Choroid plexus epithelial cell (primary cell): ENCODE results near the gene TRIM9.

Experiments used
- DNase-seq: peaks from one replicate; pipeline ENCODE4 v3.0.0-alpha.2; 2010; ENCODE audit warnings: low read depth
- H3K4me3 ChIP-seq: 2 replicates; pipeline ENCODE4 v1.5.1; 2011; ENCODE audit warnings: low read depth, mild to moderate bottlenecking, control low read depth, low read length, moderate library complexity
- TF ChIP-seq, protein P1 (sequence below): conservative IDR thresholded peaks from 2 replicates; pipeline ENCODE4 v1.5.1; 2011; ENCODE audit warnings: low read depth, mild to moderate bottlenecking, control low read depth, inconsistent platforms, low read length, moderate library complexity

Gene TRIM9

DNA sequence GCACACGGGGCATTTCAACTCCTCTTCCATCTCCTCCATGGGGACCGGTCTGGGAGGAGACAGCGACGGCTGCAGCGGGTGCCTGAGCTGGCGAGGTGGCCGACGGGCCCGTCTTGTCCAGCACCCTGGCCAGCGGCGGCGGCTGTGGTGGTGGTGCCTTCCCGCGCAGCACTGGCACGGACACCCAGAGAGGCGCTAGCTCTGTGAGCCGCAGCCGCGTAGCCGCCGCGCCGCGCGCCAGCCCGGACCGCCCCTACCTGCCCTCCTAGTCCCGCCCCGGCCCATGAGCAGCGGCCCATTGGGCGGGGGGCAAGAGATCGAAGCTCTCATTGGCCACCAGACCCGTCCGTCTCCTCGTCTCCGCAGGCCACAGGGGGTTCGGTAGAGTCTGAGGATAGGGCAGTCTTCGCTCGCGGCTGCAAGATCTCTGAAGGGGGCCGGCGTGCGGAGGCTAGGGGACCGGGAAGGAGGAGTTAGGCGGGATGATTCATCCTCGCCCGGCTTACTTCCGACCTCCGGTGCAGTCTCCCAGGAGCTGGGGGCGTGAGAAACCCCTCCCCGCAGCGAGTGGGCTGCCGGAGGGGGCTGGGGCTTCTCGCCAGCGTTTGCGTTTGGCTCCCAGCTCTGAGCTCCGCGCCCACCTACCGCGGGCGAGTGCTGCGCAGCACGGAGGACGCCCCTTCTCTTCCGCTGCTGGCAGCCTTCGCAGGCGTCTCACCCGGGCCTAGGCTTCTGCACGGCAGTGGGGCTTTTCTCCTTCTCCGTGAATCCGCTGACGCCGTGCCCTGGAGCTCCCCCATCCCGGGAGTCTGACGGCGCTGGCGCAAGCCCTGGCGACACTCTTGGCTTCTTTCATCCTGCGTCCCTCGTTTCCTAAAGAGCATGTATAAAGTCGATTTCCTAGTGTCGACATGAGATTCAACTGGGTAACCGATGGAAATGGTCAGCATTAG lies at the start of gene TRIM9:
TRIM9 (minus strand) TSS at position 205 of the 953 bp plus-strand sequence; CDS start at position 39, 166 bp downstream.
- peak; percentile 99 for DNase-seq
- TF ChIP-seq, protein P1, sequence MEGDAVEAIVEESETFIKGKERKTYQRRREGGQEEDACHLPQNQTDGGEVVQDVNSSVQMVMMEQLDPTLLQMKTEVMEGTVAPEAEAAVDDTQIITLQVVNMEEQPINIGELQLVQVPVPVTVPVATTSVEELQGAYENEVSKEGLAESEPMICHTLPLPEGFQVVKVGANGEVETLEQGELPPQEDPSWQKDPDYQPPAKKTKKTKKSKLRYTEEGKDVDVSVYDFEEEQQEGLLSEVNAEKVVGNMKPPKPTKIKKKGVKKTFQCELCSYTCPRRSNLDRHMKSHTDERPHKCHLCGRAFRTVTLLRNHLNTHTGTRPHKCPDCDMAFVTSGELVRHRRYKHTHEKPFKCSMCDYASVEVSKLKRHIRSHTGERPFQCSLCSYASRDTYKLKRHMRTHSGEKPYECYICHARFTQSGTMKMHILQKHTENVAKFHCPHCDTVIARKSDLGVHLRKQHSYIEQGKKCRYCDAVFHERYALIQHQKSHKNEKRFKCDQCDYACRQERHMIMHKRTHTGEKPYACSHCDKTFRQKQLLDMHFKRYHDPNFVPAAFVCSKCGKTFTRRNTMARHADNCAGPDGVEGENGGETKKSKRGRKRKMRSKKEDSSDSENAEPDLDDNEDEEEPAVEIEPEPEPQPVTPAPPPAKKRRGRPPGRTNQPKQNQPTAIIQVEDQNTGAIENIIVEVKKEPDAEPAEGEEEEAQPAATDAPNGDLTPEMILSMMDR = no peak
- H3K4me3 ChIP-seq = peak within 1 kb of the TSS; percentile 66

DNA sequence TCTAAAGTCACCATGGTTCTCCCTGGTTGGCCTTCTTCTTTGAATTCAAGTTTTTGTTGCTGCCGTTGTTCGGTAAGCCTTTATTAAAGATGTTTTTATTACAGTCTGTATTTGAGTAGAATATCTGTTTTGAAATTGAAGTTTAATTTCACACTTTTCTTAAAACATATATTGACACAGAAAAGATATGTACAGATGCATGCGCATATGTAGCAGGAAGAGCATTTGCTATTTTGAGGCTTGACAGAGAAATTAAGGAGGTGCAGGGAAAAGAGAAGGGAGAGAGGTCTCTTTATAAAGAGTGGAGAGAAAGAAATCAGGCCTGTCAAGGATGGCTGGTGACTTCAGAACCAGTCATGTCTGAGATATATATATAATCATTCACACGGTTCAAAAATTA lies 46.0 kb upstream of the TRIM9 start:
- no peak overlapping the region for H3K4me3 ChIP-seq
- no peak for DNase-seq
- TF ChIP-seq, protein P1 = no peak

GRCh38 chr14:51140338-51140737 lies 45.4 kb upstream of the TRIM9 start:
- DNase-seq = no peak
- no peak overlapping the region for H3K4me3 ChIP-seq
- TF ChIP-seq, protein P1 = no peak

DNA sequence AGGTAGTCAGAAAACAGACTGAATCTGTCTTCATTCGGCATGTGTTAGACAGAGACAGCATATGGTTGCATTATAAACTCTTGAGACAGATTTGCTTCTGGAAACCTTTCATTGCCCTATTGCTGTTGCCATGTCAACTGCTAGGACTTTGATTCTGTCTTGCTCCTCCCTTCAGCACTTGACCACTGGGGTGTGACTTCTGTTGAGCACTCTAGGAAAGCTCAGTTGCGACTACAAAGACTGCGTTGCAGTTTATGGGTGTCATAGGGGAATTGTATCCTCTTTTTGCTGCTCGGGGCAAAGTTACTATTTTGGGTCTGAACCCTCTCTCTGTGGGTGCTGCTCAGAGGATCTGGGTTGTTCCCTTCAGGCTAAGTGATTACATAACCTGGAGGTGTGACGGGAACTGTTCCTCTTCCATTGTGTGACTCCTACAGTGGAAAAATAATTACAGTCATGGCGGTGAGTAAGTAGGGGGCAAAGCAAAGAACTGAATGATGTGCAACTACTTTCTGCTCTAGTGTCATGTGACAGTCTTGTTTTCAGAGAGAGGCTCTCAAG lies 44.3 kb upstream of the TRIM9 start:
- H3K4me3 ChIP-seq = no peak overlapping the region
- DNase-seq = peak; percentile 53
- TF ChIP-seq, protein P1 = no peak

DNA sequence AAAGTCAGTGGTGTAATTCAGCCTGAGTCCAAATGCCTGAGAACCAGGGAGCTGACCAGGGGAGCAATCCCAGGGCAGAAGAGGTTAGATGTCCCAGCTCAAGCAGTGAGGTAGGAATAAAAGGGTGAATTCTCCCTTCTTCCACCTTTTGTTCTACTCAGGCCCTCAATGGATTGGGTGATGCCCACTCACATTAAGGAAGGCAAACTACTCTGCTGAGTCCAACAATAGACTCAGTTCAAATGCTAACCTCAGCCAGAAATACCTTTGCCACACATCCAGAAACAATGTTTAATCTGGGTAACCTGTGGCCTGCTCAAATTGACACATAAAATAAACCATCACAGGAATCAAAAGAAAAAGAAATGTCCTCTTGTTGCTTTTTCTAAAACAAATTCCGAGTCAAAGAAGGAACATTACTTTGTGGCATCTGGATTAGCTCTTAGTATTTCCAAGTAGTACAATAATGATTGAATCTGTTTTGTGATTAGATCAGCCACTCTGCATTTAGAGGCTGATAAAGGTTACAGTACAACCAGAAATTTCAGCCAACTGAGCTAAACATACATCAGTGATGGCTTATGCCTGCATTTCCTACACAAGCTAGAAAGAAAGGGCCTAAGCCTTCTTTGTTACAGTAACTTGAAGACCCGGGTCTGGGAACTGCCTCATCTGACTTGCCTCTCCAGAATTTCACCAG lies 43.6 kb upstream of the TRIM9 start:
- TF ChIP-seq, protein P1 = no peak

DNA sequence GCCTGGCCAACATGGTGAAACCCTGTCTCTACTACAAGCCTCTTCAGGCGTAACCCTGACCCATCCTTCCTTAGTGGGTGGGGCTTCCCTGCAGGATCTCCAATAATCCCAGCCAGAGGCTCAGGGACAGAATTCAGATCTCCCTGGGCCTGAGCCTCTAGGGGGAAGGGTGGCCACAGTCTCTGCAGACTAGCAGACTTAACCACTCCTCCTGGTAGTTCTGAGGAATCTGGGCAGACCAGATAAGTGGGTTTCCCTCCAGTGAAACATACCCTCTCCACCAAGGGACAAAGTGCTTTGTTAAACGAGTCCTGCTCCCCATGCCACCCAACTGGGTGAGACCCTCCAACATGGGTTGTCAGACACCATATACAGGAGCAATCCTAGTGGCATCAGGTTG lies 36.6 kb upstream of the TRIM9 start:
- H3K4me3 ChIP-seq = no peak overlapping the region
- TF ChIP-seq, protein P1 = no peak
- no peak for DNase-seq

More for the DNA sequence above, 43.6 kb upstream of the TRIM9 start:
- DNase-seq = no peak
- no peak overlapping the region for H3K4me3 ChIP-seq
